ENCODE measurements around the gene LRRC27.

LRRC27 gene

DNA sequence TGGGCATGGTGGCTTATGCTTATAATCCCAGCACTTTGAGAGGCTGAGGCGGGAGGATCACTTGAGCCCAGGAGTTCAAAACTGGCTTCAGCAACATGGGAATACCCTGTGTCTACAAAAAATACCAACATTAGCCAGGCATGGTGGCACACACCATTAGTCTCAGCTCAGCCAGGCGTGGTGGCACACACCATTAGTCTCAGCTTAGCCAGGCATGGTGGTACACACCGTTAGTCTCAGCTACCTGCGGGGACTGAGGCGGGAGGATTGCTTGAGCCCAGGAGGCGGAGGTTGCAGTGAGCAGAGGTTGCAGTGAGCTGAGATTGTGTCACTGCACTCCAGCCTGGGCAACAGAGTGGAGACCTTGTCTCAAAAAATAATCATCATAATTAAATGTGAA is 9.0 kb downstream of the LRRC27 start:
- H3K4me3 ChIP-seq (ENCODE audit: low read depth, low read length) = no peak overlapping the region
- ChIA-PET POLR2A (no interaction called here), CTCF (no interaction called here)
- TF ChIP-seq, protein P1, sequence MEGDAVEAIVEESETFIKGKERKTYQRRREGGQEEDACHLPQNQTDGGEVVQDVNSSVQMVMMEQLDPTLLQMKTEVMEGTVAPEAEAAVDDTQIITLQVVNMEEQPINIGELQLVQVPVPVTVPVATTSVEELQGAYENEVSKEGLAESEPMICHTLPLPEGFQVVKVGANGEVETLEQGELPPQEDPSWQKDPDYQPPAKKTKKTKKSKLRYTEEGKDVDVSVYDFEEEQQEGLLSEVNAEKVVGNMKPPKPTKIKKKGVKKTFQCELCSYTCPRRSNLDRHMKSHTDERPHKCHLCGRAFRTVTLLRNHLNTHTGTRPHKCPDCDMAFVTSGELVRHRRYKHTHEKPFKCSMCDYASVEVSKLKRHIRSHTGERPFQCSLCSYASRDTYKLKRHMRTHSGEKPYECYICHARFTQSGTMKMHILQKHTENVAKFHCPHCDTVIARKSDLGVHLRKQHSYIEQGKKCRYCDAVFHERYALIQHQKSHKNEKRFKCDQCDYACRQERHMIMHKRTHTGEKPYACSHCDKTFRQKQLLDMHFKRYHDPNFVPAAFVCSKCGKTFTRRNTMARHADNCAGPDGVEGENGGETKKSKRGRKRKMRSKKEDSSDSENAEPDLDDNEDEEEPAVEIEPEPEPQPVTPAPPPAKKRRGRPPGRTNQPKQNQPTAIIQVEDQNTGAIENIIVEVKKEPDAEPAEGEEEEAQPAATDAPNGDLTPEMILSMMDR (IDR thresholded peaks at IDR 0.05; ENCODE audit: insufficient read depth, low read length, missing control alignments) = no peak
- no peak for DNase-seq (ENCODE audit: low read depth, low spot score)

DNA sequence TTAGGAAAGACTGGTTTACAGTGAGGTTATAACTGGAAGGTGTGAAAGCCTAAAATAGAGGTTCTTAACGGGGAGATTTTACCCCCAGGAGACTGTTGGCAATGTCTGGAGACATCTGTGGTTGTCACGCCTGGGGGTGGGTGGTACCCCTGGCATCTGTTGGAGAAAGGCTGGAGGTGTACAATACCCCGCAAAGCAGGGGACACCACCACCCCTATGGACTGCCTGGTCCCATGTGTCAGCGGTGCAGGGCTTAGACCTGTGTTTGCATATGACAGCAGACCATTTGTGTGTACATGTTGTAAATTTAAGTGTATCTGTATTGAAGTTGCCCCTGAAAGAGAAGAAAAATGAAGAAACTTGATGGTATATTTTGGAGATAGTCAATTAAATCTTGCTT is 9.8 kb downstream of the LRRC27 start:
- DNase-seq (ENCODE audit: low read depth, low spot score) = no peak
- H3K4me3 ChIP-seq (ENCODE audit: low read depth, low read length) = no peak overlapping the region
- POLR2A ChIA-PET = no interaction called here
- TF ChIP-seq, protein P1 (IDR thresholded peaks at IDR 0.05; ENCODE audit: insufficient read depth, low read length, missing control alignments) = no peak
- CTCF ChIA-PET = interaction anchor here (0.7 to 3.8 kb wide), 5 partner anchors 9 to 116 kb away, joined by 3 to 20 read pairs (median 5); no protein-coding TSS in a partner anchor

DNA sequence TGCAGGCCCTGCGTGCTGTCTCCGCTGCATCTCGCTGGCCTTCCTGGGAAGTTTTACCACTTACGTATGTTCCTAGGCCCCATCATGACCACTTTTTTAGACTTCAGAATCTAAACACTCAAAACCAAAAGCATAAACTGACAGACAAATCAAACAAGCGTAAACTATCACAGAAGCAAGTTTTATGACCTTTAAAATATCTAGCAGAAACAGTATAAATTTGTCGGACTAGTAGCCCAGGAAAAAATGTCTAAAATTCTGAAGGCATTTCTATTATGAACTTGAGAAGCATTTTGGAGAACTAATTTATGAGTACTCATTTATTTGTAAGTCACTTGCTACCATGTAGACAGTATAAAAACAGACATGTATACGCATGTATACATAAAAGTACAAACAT is 10.6 kb downstream of the LRRC27 start:
- H3K4me3 ChIP-seq (ENCODE audit: low read depth, low read length) = no peak overlapping the region
- no peak for DNase-seq (ENCODE audit: low read depth, low spot score)
- ChIA-PET CTCF (interaction anchor here (0.7 to 3.8 kb wide), 5 partner anchors 9 to 117 kb away, joined by 3 to 20 read pairs (median 5); no protein-coding TSS in a partner anchor), POLR2A (no interaction called here)
- TF ChIP-seq, protein P1 (IDR thresholded peaks at IDR 0.05; ENCODE audit: insufficient read depth, low read length, missing control alignments) = no peak

DNA sequence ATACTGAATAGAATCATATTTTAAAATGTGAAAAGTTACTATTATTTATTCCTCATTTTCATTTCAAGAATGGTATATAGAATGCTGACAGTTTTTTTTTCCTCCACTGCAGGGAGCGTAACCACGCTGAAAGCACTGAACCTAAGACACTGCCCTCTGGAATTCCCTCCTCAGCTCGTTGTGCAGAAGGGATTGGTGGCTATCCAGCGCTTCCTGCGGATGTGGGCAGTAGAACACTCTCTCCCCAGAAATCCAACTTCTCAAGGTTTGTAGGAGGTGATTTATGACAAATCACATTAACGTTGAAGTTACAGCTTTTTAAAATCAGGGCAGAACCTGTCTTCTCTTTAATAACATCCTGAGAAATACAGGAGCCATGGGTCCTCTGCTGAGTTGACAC is 12.4 kb downstream of the LRRC27 start:
- TF ChIP-seq, protein P1 (IDR thresholded peaks at IDR 0.05; ENCODE audit: insufficient read depth, low read length, missing control alignments) = no peak
- DNase-seq (ENCODE audit: low read depth, low spot score) = no peak
- CTCF ChIA-PET = interaction anchor here (1.5 to 3.8 kb wide), 2 partner anchors 9 to 17 kb away, joined by 4 to 20 read pairs; no protein-coding TSS in a partner anchor
- POLR2A ChIA-PET = no interaction called here
- no peak overlapping the region for H3K4me3 ChIP-seq (ENCODE audit: low read depth, low read length)

DNA sequence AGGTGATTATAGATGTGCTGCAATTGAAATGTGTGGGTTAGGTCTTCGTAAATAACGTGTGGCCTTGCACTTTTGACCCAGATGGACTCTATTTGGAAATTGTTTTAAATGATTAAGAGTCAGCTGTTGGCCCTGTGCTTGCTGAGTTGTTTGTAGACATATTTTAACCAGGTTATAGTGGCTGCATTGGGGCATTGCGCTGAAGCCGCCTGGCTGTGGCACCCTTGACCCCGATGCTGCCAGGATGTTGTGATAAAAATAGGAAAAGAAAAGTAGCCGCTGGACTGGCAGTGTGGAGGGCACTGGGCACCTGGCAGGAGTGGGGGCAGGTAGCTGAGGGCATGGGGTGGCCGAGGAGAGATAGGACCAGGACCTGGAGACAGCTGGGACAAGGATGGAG is 13.4 kb downstream of the LRRC27 start:
- ChIA-PET CTCF (interaction anchor here (1.2 to 3.8 kb wide), 3 partner anchors 8 to 121 kb away, joined by 4 to 20 read pairs (median 4); no protein-coding TSS in a partner anchor), POLR2A (no interaction called here)
- H3K4me3 ChIP-seq (ENCODE audit: low read depth, low read length) = no peak overlapping the region
- no peak for DNase-seq (ENCODE audit: low read depth, low spot score)
- TF ChIP-seq, protein P1 (IDR thresholded peaks at IDR 0.05; ENCODE audit: insufficient read depth, low read length, missing control alignments) = no peak

DNA sequence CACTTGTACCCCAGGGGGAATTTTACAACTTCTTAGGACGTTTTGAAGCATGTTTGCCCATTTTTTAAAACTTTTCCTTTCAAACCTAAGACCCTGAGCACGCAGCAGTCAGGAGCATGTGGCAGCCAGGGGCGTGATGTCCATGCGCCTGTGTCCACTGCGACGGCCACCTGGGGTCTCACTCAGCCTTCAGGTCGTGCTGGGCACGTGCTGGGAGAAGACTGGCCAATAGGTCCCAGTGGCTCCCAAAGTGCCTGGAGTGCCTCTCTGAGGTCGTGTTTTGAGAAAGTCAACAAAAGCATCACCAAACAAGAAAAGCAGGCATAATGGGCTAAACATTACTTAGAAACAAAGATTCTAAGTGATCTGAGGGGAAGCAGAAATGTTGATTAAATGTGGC is 14.8 kb downstream of the LRRC27 start:
- POLR2A ChIA-PET = no interaction called here
- no peak overlapping the region for H3K4me3 ChIP-seq (ENCODE audit: low read depth, low read length)
- TF ChIP-seq, protein P1 (IDR thresholded peaks at IDR 0.05; ENCODE audit: insufficient read depth, low read length, missing control alignments) = no peak
- CTCF ChIA-PET = interaction anchor here (1.2 kb wide), 1 partner anchor 122 kb away, joined by 4 read pairs; no protein-coding TSS in a partner anchor
- DNase-seq (ENCODE audit: low read depth, low spot score) = no peak

All from AG04449 (cell line).